ENCODE data around the gene ASH1L. TPM values are rescaled to one million over a fixed set of nuclear protein-coding genes. Genes with fewer than 3 reads are reported as not detected.
"Not testable (repeated sequence)": the region's sequence is repeated elsewhere in the genome, so short reads cannot be mapped to it uniquely, and the experiment has no call there.

Gene ASH1L
- total RNA-seq = 10 to 100 TPM; 22.8 to 24.0 TPM

- POLR2A ChIA-PET = interaction anchor here (0.7 to 1.1 kb wide), 3 partner anchors 26 to 300 kb away, joined by 5 to 8 read pairs (median 5); partner anchors contain the start of gene FDPS
- CTCF ChIA-PET = interaction anchor here (0.7 to 1.0 kb wide), 3 partner anchors 15 to 286 kb away, joined by 3 read pairs; no protein-coding TSS in a partner anchor
Measured at GRCh38 chr1:155562581-155563376, at the start of gene ASH1L. ASH1L (minus strand) TSS chr1:155562803; CDS start chr1:155521519, 41,284 bp downstream.

- POLR2A ChIA-PET, CTCF ChIA-PET: not testable (repeated sequence)
Measured at GRCh38 chr1:155610257-155610647, 47.6 kb upstream of the ASH1L start.

GRCh38 chr1:155609515-155610256 is 47.1 kb upstream of the ASH1L start, which contains the start of gene MSTO1:
MSTO1 (plus strand) TSS chr1:155610218; CDS start chr1:155610249, 31 bp downstream.
- CTCF ChIA-PET = interaction anchor here (0.6 kb wide), 1 partner anchor 145 kb away, joined by 3 read pairs; no protein-coding TSS in a partner anchor
- POLR2A ChIA-PET = interaction anchor here (0.8 kb wide), 1 partner anchor 143 kb away, joined by 3 read pairs; no protein-coding TSS in a partner anchor

GRCh38 chr1:155608888-155609225 is 46.3 kb upstream of the ASH1L start:
- CTCF ChIA-PET = interaction anchor here (0.7 kb wide), 1 partner anchor 352 kb away, joined by 6 read pairs; no protein-coding TSS in a partner anchor
- POLR2A ChIA-PET = no interaction called here

- POLR2A ChIA-PET = interaction anchor here (0.5 kb wide), 1 partner anchor 243 kb away, joined by 3 read pairs; no protein-coding TSS in a partner anchor
- CTCF ChIA-PET = interaction anchor here (0.6 kb wide), 1 partner anchor 510 kb away, joined by 3 read pairs; no protein-coding TSS in a partner anchor
Measured at GRCh38 chr1:155607708-155608107, 45.1 kb upstream of the ASH1L start.

- CTCF ChIA-PET = not testable (repeated sequence)
- POLR2A ChIA-PET = interaction anchor here (0.8 kb wide), 1 partner anchor 282 kb away, joined by 3 read pairs; no protein-coding TSS in a partner anchor
Measured at GRCh38 chr1:155599828-155600572, 37.4 kb upstream of the ASH1L start.

- ChIA-PET POLR2A (no interaction called here), CTCF (no interaction called here)
Measured at GRCh38 chr1:155598842-155599331, 36.3 kb upstream of the ASH1L start.

- POLR2A ChIA-PET = no interaction called here
Measured at GRCh38 chr1:155596864-155597263, 34.3 kb upstream of the ASH1L start.

GRCh38 chr1:155595877-155596474 is 33.4 kb upstream of the ASH1L start:
- CTCF ChIA-PET = interaction anchor here (0.6 kb wide), 1 partner anchor 136 kb away, joined by 3 read pairs; no protein-coding TSS in a partner anchor

More at GRCh38 chr1:155596864-155597263, 34.3 kb upstream of the ASH1L start:
- CTCF ChIA-PET = interaction anchor here (0.6 kb wide), 1 partner anchor 135 kb away, joined by 3 read pairs; no protein-coding TSS in a partner anchor

GRCh38 chr1:155591770-155592169 is 29.2 kb upstream of the ASH1L start:
- CTCF ChIA-PET = interaction anchor here (0.7 to 1.8 kb wide), 6 partner anchors 15 to 485 kb away, joined by 3 to 8 read pairs (median 4); no protein-coding TSS in a partner anchor
- POLR2A ChIA-PET = interaction anchor here (0.7 kb wide), 1 partner anchor 158 kb away, joined by 3 read pairs; no protein-coding TSS in a partner anchor

More at GRCh38 chr1:155595877-155596474, 33.4 kb upstream of the ASH1L start:
- POLR2A ChIA-PET = not testable (repeated sequence)

- ChIA-PET POLR2A (interaction anchor here (0.7 kb wide), 1 partner anchor 157 kb away, joined by 3 read pairs; no protein-coding TSS in a partner anchor), CTCF (interaction anchor here (0.8 to 1.8 kb wide), 3 partner anchors 13 to 224 kb away, joined by 3 to 5 read pairs (median 4); no protein-coding TSS in a partner anchor)
Measured at GRCh38 chr1:155590516-155591247, 28.1 kb upstream of the ASH1L start.

GRCh38 chr1:155589282-155589681 is 26.7 kb upstream of the ASH1L start:
- POLR2A ChIA-PET, CTCF ChIA-PET: not testable (repeated sequence)

- CTCF ChIA-PET, POLR2A ChIA-PET: not testable (repeated sequence)
Measured at GRCh38 chr1:155583846-155584245, 21.2 kb upstream of the ASH1L start.

- POLR2A ChIA-PET, CTCF ChIA-PET: not testable (repeated sequence)
Measured at GRCh38 chr1:155575608-155576007, 13.0 kb upstream of the ASH1L start.

GRCh38 chr1:155574077-155574476 is 11.5 kb upstream of the ASH1L start:
- ChIA-PET POLR2A (interaction anchor here (0.6 kb wide), 1 partner anchor 266 kb away, joined by 4 read pairs; no protein-coding TSS in a partner anchor), CTCF (interaction anchor here (0.6 kb wide), 1 partner anchor 101 kb away, joined by 3 read pairs; no protein-coding TSS in a partner anchor)

- POLR2A ChIA-PET = no interaction called here
- CTCF ChIA-PET = no interaction called here
Measured at GRCh38 chr1:155570593-155570990, 8.0 kb upstream of the ASH1L start.

GRCh38 chr1:155569988-155570592 is 7.5 kb upstream of the ASH1L start:
- POLR2A ChIA-PET = no interaction called here
- CTCF ChIA-PET = no interaction called here

Data from activated CD8-positive, alpha-beta memory T cell treated with anti-CD3 and anti-CD28 coated beads for 36 hours (primary cell).